HPDE6-E6E7 (cell line): Measurements from ENCODE around the gene OR6C3.
"Not testable (repeated sequence)": the region's sequence is repeated elsewhere in the genome, so short reads cannot be mapped to it uniquely, and the experiment has no call there.

Experiments used
- DNase-seq: peaks from one replicate; pipeline ENCODE4 v3.0.0; 2011; ENCODE audit warnings: missing footprints; ENCODE audit errors: extremely low spot score

Gene OR6C3

DNA sequence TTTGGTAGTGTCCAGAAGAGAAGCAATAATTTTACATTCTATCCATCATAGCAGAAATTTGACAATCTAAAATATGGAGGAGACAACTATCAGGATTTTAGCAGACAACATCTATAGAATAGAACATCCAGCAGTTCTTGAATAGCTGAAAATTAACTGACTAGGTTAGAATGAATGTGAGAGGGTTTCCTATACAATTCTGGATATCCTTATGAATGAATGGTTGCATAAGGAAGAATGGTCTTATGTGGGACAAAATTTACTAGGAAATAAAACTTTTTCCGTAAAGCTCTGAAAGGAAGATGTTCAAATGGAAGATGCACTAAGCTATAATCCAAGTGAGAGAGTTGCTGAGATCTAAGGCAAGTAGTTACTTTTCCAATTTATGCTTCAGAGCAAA, at the start of gene OR6C3:
Gene OR6C3 (plus strand): TSS at position 301 of the 400 bp plus-strand sequence. CDS start 955 bp downstream, outside the sequence.
- DNase-seq: no peak

DNA sequence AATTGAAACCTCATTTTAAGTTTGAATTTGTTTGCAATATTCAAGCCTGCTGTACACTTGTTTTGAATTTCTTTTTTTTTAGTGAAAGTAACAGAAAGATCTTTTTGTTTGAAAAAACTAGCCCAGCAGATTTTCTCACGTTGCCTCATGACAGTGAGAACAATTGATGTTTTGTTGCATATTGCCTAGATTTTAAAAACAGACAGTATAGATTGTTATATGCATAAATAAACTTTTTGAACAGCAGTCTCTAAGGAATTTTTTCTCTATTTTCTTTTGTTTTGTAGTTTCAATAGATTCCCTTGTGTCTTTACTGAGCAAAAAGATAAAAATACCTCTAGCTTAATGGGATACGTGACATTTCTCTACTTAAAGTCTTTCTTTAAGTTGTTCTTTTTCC, 49.6 kb upstream of the OR6C3 start:
- DNase-seq: no peak

- DNase-seq: no peak
These were observed 40.5 kb upstream of the OR6C3 start for GRCh38 chr12:55289999-55290398.

DNA sequence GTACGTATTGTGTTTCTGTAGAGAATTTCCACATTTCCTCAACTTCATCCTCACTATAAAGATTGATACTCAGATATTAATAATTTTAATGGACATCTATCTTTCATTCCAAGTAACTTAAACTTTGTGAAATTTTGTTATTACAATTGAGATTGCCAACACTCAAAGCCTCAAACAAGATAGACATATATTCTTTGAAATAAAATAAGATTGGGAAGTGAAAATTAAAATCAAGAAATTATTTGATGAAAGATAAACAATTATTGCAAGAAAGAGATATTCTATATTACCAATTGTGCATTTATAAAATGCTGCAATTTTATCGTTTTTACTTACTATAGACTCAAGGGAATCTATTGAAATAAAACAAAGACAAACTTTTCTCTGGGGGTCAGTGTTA, 34.1 kb upstream of the OR6C3 start, which contains the start of gene OR6C6:
Gene OR6C6 (minus strand): TSS at position 101 of the 400 bp plus-strand sequence. CDS start 1,337 bp downstream, outside the sequence.
- DNase-seq: no peak

DNA sequence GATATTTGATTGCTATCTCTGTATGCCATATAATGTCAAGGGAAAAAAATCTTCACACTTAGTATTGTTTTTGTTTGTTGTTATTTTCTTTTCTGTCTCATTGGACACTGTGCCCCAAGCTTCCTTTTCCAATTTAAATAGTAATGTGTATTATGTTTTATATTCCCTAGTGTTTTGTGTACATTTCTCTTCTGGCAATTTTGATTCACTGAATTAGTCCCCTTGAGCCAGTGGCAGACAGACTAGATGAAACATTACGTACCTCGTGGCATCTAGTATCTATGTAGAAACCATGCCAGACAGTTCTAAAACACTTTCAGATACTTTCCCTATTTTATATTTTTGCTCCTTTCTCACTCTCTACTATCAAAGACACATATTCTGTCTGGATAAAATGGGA, 16.5 kb upstream of the OR6C3 start, which contains the start of gene OR6C1:
Gene OR6C1 (plus strand): TSS at position 301 of the 400 bp plus-strand sequence. CDS start 6,257 bp downstream, outside the sequence.
- no peak for DNase-seq

DNA sequence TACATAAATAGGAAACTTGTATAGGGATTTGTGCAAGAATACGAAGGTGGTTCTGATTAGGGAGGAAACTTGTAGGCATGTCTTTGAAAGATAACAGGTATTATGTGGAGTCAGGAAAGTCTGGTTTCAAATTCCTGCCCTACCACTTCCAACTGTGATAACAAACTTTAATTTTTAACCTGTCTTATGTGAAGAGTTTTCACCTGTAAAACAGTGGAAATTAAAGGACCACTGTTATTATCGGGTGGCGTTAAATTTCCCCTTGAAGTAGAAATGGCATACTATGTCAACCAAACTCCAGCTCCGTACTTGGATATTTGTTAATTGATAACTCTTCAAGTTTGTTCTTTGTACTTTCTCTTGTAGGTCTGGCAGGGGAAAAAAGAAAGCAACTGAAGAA, 10.3 kb upstream of the OR6C3 start:
- DNase-seq: no peak

- not testable (repeated sequence) for DNase-seq
These were observed 4.7 kb upstream of the OR6C3 start for GRCh38 chr12:55325801-55326200.

- DNase-seq: no peak
These were observed 5.5 kb downstream of the OR6C3 start for GRCh38 chr12:55336002-55336401.

GRCh38 chr12:55355338-55355737, 24.8 kb downstream of the OR6C3 start:
- DNase-seq: not testable (repeated sequence)

DNA sequence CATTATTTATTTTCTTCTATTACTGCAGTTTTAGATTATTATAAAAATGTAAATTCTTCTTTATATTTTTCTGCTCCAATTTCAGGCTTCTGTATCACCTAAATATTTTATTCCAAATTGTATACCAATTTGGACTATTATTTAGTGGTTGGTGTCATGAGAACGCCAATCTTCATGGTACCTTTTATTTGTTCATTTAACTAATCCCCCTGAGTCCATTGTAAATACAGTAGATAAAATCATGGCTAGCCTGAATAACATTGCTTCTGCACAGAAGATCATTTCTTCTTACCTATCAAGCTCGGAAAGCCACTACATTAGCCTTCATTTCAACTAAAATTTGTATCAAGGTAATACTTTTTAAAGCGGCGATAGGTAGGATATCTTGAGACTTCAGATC, 32.1 kb downstream of the OR6C3 start, which contains the start of gene OR6C75:
Gene OR6C75 (plus strand): TSS at position 301 of the 400 bp plus-strand sequence. CDS start 2,136 bp downstream, outside the sequence.
- no peak for DNase-seq

DNA sequence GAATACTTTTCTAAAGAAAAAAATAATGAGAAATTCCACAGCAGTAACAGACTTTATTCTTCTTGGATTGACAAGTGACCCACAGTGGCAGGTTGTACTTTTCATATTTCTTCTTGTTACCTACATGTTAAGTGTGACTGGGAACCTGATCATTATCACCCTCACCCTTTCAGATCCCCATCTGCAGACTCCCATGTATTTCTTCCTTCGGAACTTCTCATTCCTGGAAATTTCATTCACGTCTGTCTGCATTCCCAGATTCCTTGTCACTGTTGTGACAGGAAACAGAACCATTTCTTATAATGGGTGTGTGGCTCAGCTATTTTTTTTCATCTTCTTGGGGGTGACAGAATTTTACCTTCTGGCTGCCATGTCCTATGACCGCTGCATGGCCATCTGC, 34.5 kb downstream of the OR6C3 start:
- DNase-seq: no peak

DNA sequence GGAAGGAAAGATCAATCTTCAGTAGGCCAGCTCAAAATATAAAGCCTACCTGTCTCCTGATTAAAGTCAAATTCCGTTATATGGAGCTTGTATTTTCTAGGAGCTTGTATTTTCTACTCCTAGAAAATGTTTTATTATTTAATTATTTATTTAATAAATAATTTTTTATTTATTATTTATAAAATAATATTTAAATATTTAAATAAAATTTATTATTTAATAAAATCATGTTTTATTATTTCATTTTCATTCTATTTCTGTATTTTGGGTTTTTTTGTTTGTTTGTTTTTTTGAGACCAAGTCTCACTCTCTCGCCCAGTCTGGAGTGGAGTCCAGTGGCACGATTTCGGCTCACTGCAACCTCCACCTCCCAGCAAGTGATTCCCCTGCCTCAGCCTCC, 42.0 kb downstream of the OR6C3 start:
- no peak for DNase-seq
